ENCODE data around the gene MADD. TPM values are rescaled to one million over a fixed set of nuclear protein-coding genes. Genes with fewer than 3 reads are reported as not detected.

MADD gene
- 15.2 and 15.5 TPM in 2 replicates for total RNA-seq

GRCh38 chr11:47269829-47270305, at the start of gene MADD:
MADD (plus strand) TSS chr11:47270133.

GRCh38 chr11:47248664-47249377, 21.1 kb upstream of the MADD start, which contains the start of gene ACP2:
ACP2 (minus strand) TSS chr11:47248814; CDS start chr11:47248789, 25 bp downstream.

GRCh38 chr11:47257517-47258316, 12.2 kb upstream of the MADD start, which contains the start of gene NR1H3:
NR1H3 (plus strand) TSS chr11:47257996; CDS start chr11:47259217, 1,221 bp downstream.

GRCh38 chr11:47352556-47352955, 82.6 kb downstream of the MADD start, which contains the start of gene MYBPC3:
MYBPC3 (minus strand) TSS chr11:47352702; CDS start chr11:47352647, 55 bp downstream.

GRCh38 chr11:47378010-47378835, 108.3 kb downstream of the MADD start, which contains the start of gene SPI1:
SPI1 (minus strand) TSS chr11:47378547; CDS start chr11:47378353, 194 bp downstream.

Other genes with a start within 250 kb of the MADD start
- 86.1 and 93.0 TPM in 2 replicates for gene ARFGAP2, start 93.3 kb upstream of the MADD start, total RNA-seq
- 25.9 and 29.7 TPM in 2 replicates for gene PACSIN3, start 83.7 kb upstream of the MADD start, total RNA-seq
- gene DDB2, start 55.2 kb upstream of the MADD start, total RNA-seq, result 35.0 and 47.9 TPM in 2 replicates
- gene ACP2, start 21.3 kb upstream of the MADD start, total RNA-seq, result 22.9 and 23.3 TPM in 2 replicates
- gene NR1H3, start 12.1 kb upstream of the MADD start, total RNA-seq, result 12.3 and 20.3 TPM in 2 replicates
- gene MYBPC3, start 82.6 kb downstream of the MADD start, total RNA-seq, result not detected in 2 replicates
- not detected in 2 replicates for gene SPI1, start 108.4 kb downstream of the MADD start, total RNA-seq
- gene SLC39A13, start 138.5 kb downstream of the MADD start, total RNA-seq, result 55.2 and 58.5 TPM in 2 replicates
- 201 and 249 TPM in 2 replicates for gene PSMC3, start 156.3 kb downstream of the MADD start, total RNA-seq
- 0.13 and 0.19 TPM in 2 replicates for gene RAPSN, start 179.0 kb downstream of the MADD start, total RNA-seq